Retina (tissue), 1 donor: Measurements from ENCODE around the gene COL4A1.

ENCODE experiments used
- DNase-seq: peaks from one replicate; pipeline ENCODE4 v3.0.0-alpha.2; 2016

COL4A1 gene

GRCh38 chr13:110254751-110255553, 52.0 kb downstream of the COL4A1 start:
- no peak for DNase-seq

DNA sequence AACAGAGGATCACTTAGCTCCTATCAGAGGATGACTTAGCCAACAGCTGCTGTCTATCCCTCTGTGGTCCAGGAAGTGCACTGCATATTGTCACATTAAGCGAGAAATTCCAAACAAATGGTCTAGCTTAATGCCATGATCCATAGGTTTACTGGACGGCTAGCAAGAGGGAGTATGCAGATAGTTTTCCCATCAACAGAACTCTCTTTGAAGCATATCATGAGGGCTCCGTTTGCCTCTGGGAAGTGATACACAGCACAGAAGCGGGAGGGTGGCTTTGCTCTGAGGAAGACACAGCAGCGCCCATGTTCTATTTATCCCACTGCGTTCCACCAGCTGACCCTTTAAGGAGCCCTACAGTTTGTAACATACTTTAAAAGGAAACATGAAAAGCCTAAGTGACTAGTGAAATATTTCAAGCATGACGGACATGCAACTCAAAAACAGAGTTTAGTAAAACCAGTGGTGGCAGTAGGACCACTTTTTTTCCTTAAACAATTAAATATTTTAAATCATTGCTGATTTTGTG, 52.7 kb downstream of the COL4A1 start:
- no peak for DNase-seq

- DNase-seq = no peak
These were observed 55.7 kb downstream of the COL4A1 start for GRCh38 chr13:110251193-110251819.

- no peak for DNase-seq
These were observed 56.6 kb downstream of the COL4A1 start for GRCh38 chr13:110250258-110250891.

GRCh38 chr13:110249326-110249725, 57.6 kb downstream of the COL4A1 start:
- DNase-seq = no peak

DNA sequence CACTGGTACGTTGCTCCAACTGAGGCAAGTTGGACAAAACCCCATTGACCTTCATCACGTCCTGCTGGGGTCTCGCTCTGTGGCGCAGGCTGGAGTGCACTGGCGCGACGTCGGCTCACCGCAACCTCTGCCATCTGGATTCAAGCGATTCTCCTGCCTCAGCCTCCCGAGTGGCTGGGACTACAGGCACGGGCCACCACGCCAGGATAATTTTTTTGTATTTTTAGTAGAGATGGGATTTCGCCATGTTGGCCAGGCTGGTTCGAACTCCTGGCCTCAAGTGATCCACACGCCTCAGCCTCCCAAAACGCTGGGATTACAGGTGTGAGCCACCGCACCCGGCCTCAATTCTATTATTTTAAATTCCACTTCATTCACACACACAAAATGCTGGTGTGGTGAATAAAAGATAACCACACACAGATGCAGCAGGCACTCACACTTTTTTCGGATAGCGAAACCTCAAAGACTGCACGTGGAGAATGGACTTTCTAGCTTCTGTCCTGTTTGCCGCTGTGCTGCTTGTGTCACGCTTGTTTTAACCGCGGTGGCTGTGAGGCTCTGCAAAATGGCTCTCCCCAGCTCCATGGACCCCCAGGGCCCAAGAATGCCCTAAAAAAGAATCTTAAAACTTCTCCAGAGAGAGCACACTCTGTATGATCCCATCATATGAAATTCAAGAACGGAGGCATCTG, 58.4 kb downstream of the COL4A1 start:
- no peak for DNase-seq

GRCh38 chr13:110246530-110246929, 60.4 kb downstream of the COL4A1 start:
- DNase-seq = no peak

DNA sequence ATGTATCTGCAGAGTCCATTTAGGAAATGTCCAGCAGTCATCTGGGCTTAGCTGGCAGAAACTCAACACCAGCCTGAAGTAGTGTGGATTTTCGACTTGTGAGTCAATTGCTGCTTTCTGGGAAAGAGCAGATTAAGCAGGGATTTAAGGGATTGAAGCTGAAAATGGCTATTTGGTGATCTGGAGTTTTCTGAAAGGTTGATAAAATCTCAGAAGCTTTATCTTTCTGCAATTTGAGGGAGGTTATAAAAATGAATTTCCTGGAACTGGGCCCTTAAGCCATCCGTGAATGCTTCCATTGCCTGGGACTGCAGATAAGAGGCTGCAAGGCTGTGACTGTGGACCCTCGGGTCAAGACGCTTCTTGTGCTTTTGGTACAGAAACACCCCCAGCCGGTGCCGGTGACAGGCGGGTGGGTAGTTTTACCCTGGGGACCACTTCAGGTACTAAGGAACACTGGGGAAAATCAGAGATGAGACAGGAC, 61.5 kb downstream of the COL4A1 start:
- no peak for DNase-seq

DNA sequence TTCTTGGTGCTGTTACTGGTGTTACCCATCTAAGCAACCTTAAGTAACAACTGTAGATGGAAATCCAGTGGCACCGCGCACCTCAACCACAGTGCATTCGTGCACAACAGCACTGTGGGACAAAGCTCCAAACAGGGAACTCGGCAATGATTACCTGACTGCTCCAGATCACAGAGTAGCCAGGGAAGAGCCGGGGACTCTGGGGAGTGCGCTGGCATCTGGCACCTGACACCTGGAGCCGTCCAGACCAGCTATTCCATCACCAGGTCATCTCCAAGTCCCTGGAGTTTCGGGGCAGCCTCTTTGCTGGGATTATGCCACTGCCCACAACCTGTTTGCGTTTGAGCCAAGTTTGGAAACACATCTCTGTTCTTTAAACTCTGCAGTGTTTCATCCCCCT, 62.0 kb downstream of the COL4A1 start:
- no peak for DNase-seq

- no peak for DNase-seq
These were observed 62.7 kb downstream of the COL4A1 start for GRCh38 chr13:110244071-110244830.

- DNase-seq = no peak
These were observed 64.3 kb downstream of the COL4A1 start for GRCh38 chr13:110242615-110243014.

GRCh38 chr13:110240943-110241342, 66.0 kb downstream of the COL4A1 start:
- no peak for DNase-seq

- DNase-seq = no peak
These were observed 66.6 kb downstream of the COL4A1 start for GRCh38 chr13:110240352-110240751.

GRCh38 chr13:110239280-110240125, 67.5 kb downstream of the COL4A1 start:
- no peak for DNase-seq

- DNase-seq = no peak
These were observed 68.2 kb downstream of the COL4A1 start for GRCh38 chr13:110238818-110239195.

GRCh38 chr13:110237875-110238817, 68.8 kb downstream of the COL4A1 start:
- no peak for DNase-seq

- DNase-seq = no peak
These were observed 70.1 kb downstream of the COL4A1 start for GRCh38 chr13:110236831-110237261.

- DNase-seq = no peak
These were observed 70.5 kb downstream of the COL4A1 start for GRCh38 chr13:110236431-110236830.

DNA sequence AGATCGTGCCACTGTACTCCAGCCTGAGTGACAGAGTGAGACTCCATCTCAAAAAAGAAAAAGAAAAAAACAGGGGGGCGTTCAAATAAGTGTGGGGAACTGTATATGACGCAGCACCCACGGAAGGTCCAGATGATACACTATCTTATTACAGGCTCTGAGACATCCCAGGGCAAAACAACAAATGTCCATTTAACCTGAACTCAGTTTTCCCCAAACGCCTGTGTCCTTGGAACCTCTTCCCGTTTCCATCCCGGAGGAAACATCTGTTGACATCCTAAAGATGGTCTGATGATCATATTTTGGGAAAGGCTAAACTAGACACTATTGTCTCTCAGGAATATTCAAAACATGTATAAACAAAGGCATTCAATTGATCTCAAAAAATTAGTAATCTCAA, 72.4 kb downstream of the COL4A1 start:
- no peak for DNase-seq

DNA sequence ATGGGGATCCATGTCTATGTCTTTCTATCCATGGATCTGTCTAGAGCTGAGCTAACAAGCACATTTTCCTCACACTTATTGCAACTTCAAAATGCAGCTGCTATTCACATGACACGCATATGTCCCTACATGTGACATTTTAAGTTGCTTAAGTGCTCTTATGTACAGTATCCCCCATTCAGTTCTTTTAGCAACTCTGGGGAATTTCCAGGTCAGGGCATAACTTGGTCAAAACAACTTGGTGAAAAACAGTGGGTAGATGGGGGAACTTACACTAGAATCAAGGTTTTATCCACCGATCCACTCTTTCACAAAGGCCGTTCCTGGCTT, 73.0 kb downstream of the COL4A1 start:
- no peak for DNase-seq
